Measurements from ENCODE around the gene PTBP1. TPM values are rescaled to one million over a fixed set of nuclear protein-coding genes. Genes with fewer than 3 reads are reported as not detected.

The PTBP1 gene
- total RNA-seq, 1 experiment from 2014 or later: 712 TPM

GRCh38 chr19:763181-763580, 34.1 kb upstream of the PTBP1 start:
- no peak overlapping the region for H3K4me3 Mint-ChIP-seq
- Histone ChIP-seq H4K8ac (replicated peaks; ENCODE audit: insufficient read length, low read depth, low read length) (no peak overlapping the region), H2BK120ac (ENCODE audit: low read depth, low read length, poor library complexity, severe bottlenecking) (no peak overlapping the region), H2AK5ac (ENCODE audit: insufficient read length, low read length) (no peak overlapping the region), H3K9me3 (ENCODE audit: control insufficient read depth, low read depth, low read length) (no peaks in the 10 kb centered on the region), H3K9ac (ENCODE audit: extremely low read depth, insufficient read length, low read length) (no peak overlapping the region), H3T11ph (ENCODE audit: low read length) (no peak overlapping the region), H3K4me1 (ENCODE audit: insufficient read depth, low read length) (no peaks in the 10 kb centered on the region), H4K20me1 (ENCODE audit: control insufficient read depth, insufficient read depth, insufficient read length) (no peaks in the 10 kb centered on the region), H3K23me2 (ENCODE audit: insufficient read length, low read depth, low read length, poor library complexity, severe bottlenecking) (no peaks in the 10 kb centered on the region), H3K56ac (ENCODE audit: insufficient read length, low read depth, low read length) (no peak overlapping the region), H4K5ac (ENCODE audit: insufficient read length, low read depth, low read length) (no peak overlapping the region), H3K79me1 (ENCODE audit: insufficient read depth, low read depth, low read length, poor library complexity, severe bottlenecking) (no peaks in the 10 kb centered on the region), H3K79me2 (ENCODE audit: insufficient read depth, low read length) (no peaks in the 10 kb centered on the region), H3K27ac (ENCODE audit: insufficient read length, low read depth, low read length) (no peak overlapping the region), H3K27me3 (ENCODE audit: insufficient read depth, low read length) (no peaks in the 10 kb centered on the region), H2AFZ (ENCODE audit: low read length) (no peak overlapping the region), H3K4ac (ENCODE audit: low read depth, low read length) (no peak overlapping the region), H4K91ac (ENCODE audit: insufficient read length, low read depth, low read length) (no peak overlapping the region), H2BK15ac (ENCODE audit: low read depth, low read length) (no peak overlapping the region), H2BK20ac (ENCODE audit: low read depth, low read length, poor library complexity, severe bottlenecking) (no peak overlapping the region), H3K18ac (ENCODE audit: insufficient read length, low read depth, low read length) (no peak overlapping the region), H3K4me2 (ENCODE audit: insufficient read depth, insufficient read length, low read length) (no peak overlapping the region), H3K23ac (ENCODE audit: insufficient read length, low read depth, low read length) (no peak overlapping the region), H3K14ac (ENCODE audit: insufficient read depth, low read length) (no peak overlapping the region; the same call in 1 of the 2 replicates), H2BK5ac (ENCODE audit: insufficient read length, low read length) (no peak overlapping the region), H2BK12ac (ENCODE audit: insufficient read length, low read depth, low read length) (no peak overlapping the region)
- H3K36me3 Mint-ChIP-seq (ENCODE audit: insufficient read depth in 1 of 3, low read depth in 3 of 3): peaks cover 0 to 4% (median 3%) of the 10 kb centered on the region in 3 experiments; a peak in 4 of 7 replicates
- DNase-seq: no peak
- peaks cover 8% of the 10 kb centered on the region for H3K27me3 Mint-ChIP-seq (ENCODE audit: low read depth)
- no peak for TF ChIP-seq CTCF (conservative IDR thresholded peaks at IDR 0.05)
- H3K27ac Mint-ChIP-seq: no peak overlapping the region
- H3K4me1 Mint-ChIP-seq: no peaks in the 10 kb centered on the region
- no CpG with 5 or more reads among the region's 10 CpGs for WGBS (ENCODE audit: extremely low coverage, insufficient read length, low lambda C conversion rate)
- H3K9me3 Mint-ChIP-seq: peaks cover 15 to 16% of the 10 kb centered on the region in 2 experiments; a peak in 4 of 5 replicates

Data from H9 (cell line).